T-helper 17 cell (primary cell): ENCODE data around the gene SELENOK. TPM values are rescaled to one million over a fixed set of nuclear protein-coding genes. Genes with fewer than 3 reads are reported as not detected.
A peak's percentile ranks its signal among the peaks of the same experiment; 100 is the strongest.

Experiments used
- ATAC-seq: fragments of 150-1000 bp; cut with Tn5 transposase; 2 replicates; pipeline ENCODE4 v1.10.0; 2021; ENCODE audit warnings: mild to moderate bottlenecking, moderate library complexity
- DNase-seq, 3 donors: peaks; one replicate each; pipeline versions ENCODE4 v3.0.0 to v3.0.0-alpha.2; 2020 to 2021
- H3K9me3 ChIP-seq: one replicate; pipeline ENCODE4 v1.7.0; 2013; ENCODE audit warnings: low read length, mild to moderate bottlenecking; ENCODE audit not compliant: control insufficient read depth, poor library complexity, severe bottlenecking
- H3K27ac Mint-ChIP-seq: one replicate; pipeline ENCODE4 v1.8.0; 2022; ENCODE audit warnings: mild to moderate bottlenecking, moderate library complexity, mixed read lengths
- H3K27me3 Mint-ChIP-seq: one replicate; pipeline ENCODE4 v1.8.0; 2022; ENCODE audit warnings: mixed read lengths
- H3K36me3 Mint-ChIP-seq: one replicate; pipeline ENCODE4 v1.8.0; 2022; ENCODE audit warnings: low read depth, mixed read lengths
- H3K4me1 Mint-ChIP-seq: one replicate; pipeline ENCODE4 v1.8.0; 2022; ENCODE audit warnings: mild to moderate bottlenecking, mixed read lengths
- H3K4me3 Mint-ChIP-seq: one replicate; pipeline ENCODE4 v1.8.0; 2022; ENCODE audit warnings: mild to moderate bottlenecking, moderate library complexity, mixed read lengths
- total RNA-seq, 4 donors: library from RNA in 2 of 4; stranded (reverse) in 2 of 4; gene quantifications; one replicate each; pipeline ENCODE4 v1.2.3 and lab custom pipeline; 2022 to 2026

Gene SELENOK
- total RNA-seq, 2 donors from 2014 or later: 114 to 121 TPM

DNA sequence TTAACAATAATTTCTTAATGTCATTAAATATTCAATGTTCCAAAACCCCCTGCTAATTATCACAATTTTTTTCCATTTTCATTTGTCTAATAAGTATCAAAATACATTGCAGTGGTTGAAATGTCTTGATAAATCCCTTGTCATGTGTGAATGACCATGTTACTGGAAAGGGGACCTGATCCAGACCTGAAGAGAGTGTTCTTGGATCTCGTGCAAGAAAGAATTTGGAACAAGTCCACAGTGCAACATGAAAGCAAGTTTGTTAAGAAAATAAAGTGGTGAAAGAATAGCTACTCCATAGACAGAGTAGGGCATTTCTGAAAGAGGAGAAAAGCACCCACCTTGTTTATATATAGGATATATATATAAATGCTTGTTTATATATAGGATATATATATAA lies 10.4 kb upstream of the SELENOK start:
- Mint-ChIP-seq H3K36me3 (peaks cover 2% of the 10 kb centered on the region), H3K4me1 (no peaks in the 10 kb centered on the region), H3K27ac (no peak overlapping the region), H3K4me3 (no peak overlapping the region), H3K27me3 (peaks cover 45% of the 10 kb centered on the region)
- no peaks in the 10 kb centered on the region for H3K9me3 ChIP-seq
- ATAC-seq: no peak
- no peak for DNase-seq

DNA sequence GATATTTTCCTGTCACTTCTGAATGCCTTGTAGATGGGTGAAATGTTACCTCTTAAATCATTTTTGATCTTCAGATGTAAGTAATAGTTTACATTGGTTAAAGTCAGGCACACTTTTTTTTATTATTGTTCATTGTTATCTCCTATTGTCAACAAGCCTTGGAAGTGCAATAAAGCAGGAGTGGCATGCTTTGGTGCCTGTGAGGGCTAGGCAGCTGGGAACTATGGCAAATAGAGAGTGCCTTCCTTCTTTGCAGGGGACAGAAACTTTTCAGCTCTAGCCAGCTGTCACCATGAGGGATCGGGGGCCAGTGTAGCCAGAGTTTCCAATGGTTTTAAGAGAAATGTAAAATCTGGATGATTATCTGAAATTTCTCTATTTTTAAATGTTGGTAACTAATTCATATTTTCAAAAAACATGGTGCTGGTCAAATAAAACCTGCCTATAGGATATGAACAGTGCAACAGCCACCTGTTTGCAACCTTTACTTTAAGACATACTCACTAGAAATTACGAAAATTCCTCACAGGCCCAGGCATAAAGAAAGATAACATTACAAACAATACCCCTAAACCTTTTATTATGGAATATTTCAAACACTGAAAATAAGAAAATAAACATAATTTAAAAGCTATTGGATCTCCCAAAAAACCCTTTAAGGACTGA lies 9.1 kb upstream of the SELENOK start:
- DNase-seq (no peak), ATAC-seq (no peak)
- no peaks in the 10 kb centered on the region for H3K9me3 ChIP-seq
- Mint-ChIP-seq H3K27me3 (peaks cover 36% of the 10 kb centered on the region), H3K4me1 (no peaks in the 10 kb centered on the region), H3K36me3 (peaks cover 2% of the 10 kb centered on the region), H3K27ac (no peak overlapping the region), H3K4me3 (no peak overlapping the region)

DNA sequence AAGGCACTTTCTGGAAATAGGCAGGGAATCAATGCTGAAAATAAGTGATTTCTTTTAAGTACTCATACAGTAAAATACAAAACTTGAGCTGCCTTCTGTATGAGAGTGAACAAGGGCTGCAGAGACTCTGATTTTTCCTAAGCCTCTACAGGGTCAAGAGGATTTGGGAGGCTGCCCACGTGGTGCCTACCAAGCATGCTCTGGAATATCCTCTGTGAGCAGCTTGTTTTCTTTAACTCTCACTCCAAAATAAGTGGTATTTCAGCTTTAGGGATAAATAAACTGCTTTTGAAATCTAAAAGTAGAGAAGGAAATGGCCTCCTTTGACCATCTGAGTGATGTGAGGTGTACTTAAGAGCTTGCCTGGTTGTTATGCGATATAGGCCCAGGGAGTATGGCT lies 8.1 kb upstream of the SELENOK start:
- H3K9me3 ChIP-seq: no peaks in the 10 kb centered on the region
- Mint-ChIP-seq H3K4me3 (no peak overlapping the region), H3K27ac (no peak overlapping the region), H3K36me3 (no peaks in the 10 kb centered on the region), H3K27me3 (peaks cover 39% of the 10 kb centered on the region), H3K4me1 (no peaks in the 10 kb centered on the region)
- DNase-seq (no peak), ATAC-seq (no peak)

DNA sequence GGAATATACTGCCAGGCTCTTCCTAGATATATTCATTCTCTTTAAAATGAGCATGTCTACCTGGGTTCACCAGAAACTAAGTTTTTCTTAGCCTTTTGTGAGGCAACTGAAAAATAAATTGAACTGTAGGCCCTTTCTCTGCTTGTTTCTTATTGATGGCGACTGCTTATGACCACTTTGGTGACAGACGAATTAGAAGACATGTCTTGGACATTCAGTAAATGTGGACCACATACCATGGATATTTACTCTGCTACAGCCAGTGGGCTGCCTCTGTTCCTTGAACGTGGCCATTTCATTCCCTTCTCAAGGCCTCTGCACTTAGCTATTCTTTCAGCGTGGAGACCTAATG lies 603 bp upstream of the SELENOK start:
- H3K9me3 ChIP-seq: no peaks in the 10 kb centered on the region
- Mint-ChIP-seq H3K4me3 (peak overlapping the region; percentile 96), H3K4me1 (peaks cover 36% of the 10 kb centered on the region), H3K27me3 (peaks cover 16% of the 10 kb centered on the region), H3K27ac (peak overlapping the region; percentile 98), H3K36me3 (peaks cover 6% of the 10 kb centered on the region)
- ATAC-seq (no peak), DNase-seq (no peak)

DNA sequence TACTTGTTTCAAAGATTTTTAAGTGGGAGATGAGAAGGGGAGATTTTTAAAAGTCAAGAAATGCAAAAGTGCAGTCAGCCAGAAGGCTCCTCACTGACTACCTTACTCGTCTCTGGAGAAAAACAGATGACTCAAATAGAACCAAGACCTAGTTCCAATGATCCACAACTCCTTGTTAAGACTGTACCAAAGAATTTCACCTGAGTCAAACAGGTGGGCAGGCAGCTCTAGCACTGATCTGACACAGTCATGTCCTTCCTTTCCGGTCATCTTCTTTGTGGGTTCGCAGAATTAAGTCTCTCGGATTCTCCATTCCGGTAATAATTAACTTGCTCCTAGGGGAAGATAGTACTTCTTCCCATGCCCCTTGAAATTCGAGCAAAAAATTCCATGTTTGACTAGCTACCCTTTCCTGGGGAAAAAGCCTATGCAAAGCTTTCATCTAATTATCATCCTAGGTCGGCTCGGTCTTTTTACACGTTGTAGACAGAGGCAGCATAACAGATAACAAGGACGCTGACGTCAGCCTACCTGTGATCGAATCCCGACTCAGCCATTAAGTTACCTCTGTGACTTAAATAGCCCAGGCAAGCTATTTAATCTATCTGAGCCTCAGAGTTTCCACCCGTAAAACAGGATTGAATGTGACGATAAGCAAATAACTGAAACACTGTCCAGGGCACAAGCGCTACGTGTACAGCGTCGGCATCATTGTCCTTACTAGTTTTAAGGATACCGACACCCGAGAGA lies 758 bp downstream of the SELENOK start:
- peak overlapping the region; percentile 96 for H3K4me3 Mint-ChIP-seq
- H3K27ac Mint-ChIP-seq: peak overlapping the region; percentile 98

DNA sequence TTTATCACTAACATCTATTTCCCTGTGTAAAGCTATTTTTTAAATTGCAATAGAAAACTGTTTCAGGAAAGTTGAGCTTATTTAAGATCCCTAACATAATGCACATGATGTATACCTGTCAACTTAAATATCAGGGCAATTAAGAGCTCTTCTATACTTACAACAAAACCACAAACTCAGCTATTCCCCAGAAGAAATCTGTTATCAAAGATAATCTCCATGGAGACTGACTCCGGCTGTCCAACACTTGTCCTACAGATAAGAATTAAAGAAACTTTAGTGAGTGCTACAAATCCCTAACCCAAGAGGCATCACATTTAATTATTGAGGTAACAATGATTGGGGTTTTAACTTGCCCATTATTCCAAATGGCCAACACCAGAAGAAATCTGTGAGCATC lies 3.4 kb downstream of the SELENOK start:
- no peak for DNase-seq
- ATAC-seq: no peak
- no peak overlapping the region for H3K4me3 Mint-ChIP-seq
- H3K4me1 Mint-ChIP-seq: peaks cover 36% of the 10 kb centered on the region
- H3K27me3 Mint-ChIP-seq: no peaks in the 10 kb centered on the region
- peaks cover 6% of the 10 kb centered on the region for H3K36me3 Mint-ChIP-seq
- H3K27ac Mint-ChIP-seq: peak overlapping the region; percentile 98
- H3K9me3 ChIP-seq: no peaks in the 10 kb centered on the region

More for the DNA sequence above, 758 bp downstream of the SELENOK start:
- Mint-ChIP-seq H3K36me3 (peaks cover 6% of the 10 kb centered on the region), H3K27me3 (peaks cover 10% of the 10 kb centered on the region), H3K4me1 (peaks cover 36% of the 10 kb centered on the region)
- H3K9me3 ChIP-seq: no peaks in the 10 kb centered on the region
- ATAC-seq (peak; percentile 66), DNase-seq (peak in 2 of 3 donors; percentile 34 to 38)

DNA sequence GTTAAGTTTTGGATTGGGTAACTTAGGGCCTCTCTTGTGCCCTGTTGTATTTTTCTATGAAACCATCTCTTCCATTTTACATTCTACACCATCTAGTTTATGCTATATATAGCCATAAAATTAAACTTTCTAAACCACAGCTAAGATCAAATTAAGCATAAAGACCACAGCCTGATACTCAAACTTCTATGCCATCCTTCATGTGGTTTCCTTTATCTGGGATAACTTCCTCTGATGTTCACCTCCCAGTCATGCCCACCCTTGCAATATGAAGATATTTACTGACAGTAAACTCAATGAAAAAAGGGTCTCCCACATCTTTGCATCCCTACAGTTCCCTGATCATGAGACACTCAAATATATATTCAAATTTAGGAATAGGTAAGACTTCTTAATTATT lies 4.2 kb downstream of the SELENOK start:
- peak overlapping the region; percentile 39 for H3K27ac Mint-ChIP-seq

DNA sequence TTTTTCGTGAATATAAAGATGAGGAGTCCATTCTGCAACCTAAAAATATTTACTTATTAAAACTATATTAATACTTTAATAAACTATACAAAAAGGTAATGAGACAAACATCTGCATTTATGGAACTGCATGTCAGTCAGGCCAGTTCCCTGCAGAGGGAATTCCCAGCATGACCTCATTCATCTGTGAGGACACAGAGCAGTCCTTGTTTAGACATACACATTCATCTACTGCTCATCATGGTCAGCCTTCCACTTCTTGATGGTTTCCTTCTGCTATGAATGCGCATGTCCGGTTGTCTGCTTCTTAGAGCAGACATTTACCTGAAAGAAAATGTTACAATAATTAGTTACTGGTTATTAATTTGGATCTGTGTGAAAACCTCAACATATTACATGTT lies 6.4 kb downstream of the SELENOK start:
- ATAC-seq (no peak), DNase-seq (no peak)
- Mint-ChIP-seq H3K4me3 (no peak overlapping the region), H3K27ac (no peak overlapping the region), H3K4me1 (peaks cover 38% of the 10 kb centered on the region), H3K36me3 (peaks cover 5% of the 10 kb centered on the region), H3K27me3 (no peaks in the 10 kb centered on the region)
- no peaks in the 10 kb centered on the region for H3K9me3 ChIP-seq

More for the DNA sequence above, 4.2 kb downstream of the SELENOK start:
- no peaks in the 10 kb centered on the region for H3K9me3 ChIP-seq
- DNase-seq (no peak), ATAC-seq (no peak)
- peaks cover 6% of the 10 kb centered on the region for H3K36me3 Mint-ChIP-seq
- no peak overlapping the region for H3K4me3 Mint-ChIP-seq
- peaks cover 39% of the 10 kb centered on the region for H3K4me1 Mint-ChIP-seq
- no peaks in the 10 kb centered on the region for H3K27me3 Mint-ChIP-seq

DNA sequence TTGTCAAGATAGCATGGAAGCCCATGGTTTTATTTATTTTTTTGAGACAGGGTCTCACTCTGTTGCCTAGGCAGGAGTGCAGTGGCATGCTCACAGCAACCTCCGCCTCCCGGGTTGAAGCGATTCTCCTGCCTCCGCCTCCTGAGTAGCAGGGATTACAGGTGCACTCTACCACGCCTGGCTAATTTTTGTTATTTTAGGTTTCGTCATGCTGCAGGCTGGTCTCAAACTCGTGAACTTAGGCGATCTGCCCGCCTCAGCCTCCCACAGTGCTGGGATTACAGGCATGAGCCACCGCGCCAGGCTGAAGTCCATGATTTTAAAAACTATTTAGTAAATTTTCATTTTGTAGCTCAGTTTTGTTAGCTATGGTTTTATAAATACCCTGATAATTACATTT lies 7.0 kb downstream of the SELENOK start:
- Mint-ChIP-seq H3K36me3 (peaks cover 5% of the 10 kb centered on the region), H3K27ac (no peak overlapping the region), H3K4me1 (peaks cover 35% of the 10 kb centered on the region), H3K27me3 (no peaks in the 10 kb centered on the region), H3K4me3 (no peak overlapping the region)
- ATAC-seq (no peak), DNase-seq (no peak)
- no peaks in the 10 kb centered on the region for H3K9me3 ChIP-seq

DNA sequence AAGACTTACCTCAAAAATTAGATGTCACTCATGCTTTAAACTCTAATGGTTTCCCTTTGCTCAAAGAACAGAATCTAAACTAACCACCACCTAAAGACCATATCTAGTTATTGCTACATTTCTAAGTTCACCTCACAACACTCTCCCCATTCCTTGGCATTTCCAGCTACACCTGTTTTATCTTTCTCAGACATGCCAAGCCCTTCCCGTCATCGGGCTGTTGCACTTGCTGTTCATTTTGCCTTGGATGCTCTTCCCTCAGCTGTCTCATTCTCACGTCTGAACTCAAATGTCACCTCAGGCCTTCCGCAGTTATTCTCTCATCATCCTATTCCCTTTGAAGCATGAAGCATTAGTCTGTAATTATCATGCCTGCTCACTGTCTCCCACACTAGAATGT lies 8.7 kb downstream of the SELENOK start:
- peaks cover 26% of the 10 kb centered on the region for H3K4me1 Mint-ChIP-seq
- H3K27ac Mint-ChIP-seq: peak overlapping the region; percentile 95
- no peak for ATAC-seq

DNA sequence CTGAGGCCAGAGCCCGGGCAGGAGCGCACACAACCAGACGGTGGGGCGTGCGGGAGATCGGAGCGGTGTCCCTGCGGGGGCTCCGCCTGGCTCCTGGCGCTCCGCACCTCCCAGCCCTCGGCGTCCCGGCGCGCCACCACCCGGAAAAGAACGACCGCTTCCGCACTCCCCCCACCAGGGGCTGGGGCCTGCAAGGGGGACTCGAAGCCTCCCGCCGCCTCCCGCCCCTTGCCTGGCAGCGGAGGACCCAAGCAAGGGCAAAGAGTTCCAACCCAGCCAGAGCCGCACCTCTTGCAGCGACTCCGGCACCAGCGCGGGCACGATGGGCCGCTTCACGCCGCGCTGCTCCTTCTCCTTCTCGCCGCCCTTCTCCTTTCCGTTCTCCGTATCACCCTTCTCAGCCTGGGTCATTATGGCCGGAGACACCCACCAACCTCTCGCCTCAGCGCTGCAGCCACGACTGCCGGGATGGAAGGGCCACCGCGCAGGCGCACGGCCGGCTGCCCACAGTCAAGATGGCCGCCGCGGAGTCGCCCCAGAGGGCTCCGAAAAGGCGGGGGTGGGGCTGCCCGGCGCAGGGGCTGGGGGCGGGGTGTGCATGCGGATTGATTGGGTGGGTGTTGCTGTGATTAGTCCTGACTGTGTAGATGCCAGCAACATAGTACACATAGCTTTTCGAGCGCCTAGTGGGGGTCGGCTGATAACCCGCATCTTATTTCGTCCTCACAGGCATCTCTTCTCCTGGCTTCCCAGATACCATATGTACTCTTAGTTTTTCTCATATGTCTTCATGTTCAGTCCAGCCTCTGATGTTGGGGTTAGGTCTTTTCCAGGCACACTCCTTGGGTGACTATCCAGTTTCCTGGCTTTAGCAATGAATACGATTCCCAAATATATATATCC lies 9.7 kb downstream of the SELENOK start, which contains the start of gene ACTR8:
Gene ACTR8 (minus strand): TSS at position 462 of the 903 bp plus-strand sequence. CDS start 51 bp downstream, at position 411.
- Mint-ChIP-seq H3K4me1 (peaks cover 23% of the 10 kb centered on the region), H3K4me3 (peak within 1 kb of the TSS; percentile 100), H3K27ac (peak within 1 kb of the TSS; percentile 95), H3K36me3 (peaks cover 3% of the 10 kb centered on the region), H3K27me3 (no peaks in the 10 kb centered on the region)
- ATAC-seq (peak; percentile 90), DNase-seq (peak; percentile 79 to 86 (median 83))
- H3K9me3 ChIP-seq: no peaks in the 10 kb centered on the region

More for the DNA sequence above, 8.7 kb downstream of the SELENOK start:
- H3K9me3 ChIP-seq: no peaks in the 10 kb centered on the region
- Mint-ChIP-seq H3K36me3 (peaks cover 2% of the 10 kb centered on the region), H3K27me3 (no peaks in the 10 kb centered on the region), H3K4me3 (peak overlapping the region; percentile 100)
- no peak for DNase-seq

DNA sequence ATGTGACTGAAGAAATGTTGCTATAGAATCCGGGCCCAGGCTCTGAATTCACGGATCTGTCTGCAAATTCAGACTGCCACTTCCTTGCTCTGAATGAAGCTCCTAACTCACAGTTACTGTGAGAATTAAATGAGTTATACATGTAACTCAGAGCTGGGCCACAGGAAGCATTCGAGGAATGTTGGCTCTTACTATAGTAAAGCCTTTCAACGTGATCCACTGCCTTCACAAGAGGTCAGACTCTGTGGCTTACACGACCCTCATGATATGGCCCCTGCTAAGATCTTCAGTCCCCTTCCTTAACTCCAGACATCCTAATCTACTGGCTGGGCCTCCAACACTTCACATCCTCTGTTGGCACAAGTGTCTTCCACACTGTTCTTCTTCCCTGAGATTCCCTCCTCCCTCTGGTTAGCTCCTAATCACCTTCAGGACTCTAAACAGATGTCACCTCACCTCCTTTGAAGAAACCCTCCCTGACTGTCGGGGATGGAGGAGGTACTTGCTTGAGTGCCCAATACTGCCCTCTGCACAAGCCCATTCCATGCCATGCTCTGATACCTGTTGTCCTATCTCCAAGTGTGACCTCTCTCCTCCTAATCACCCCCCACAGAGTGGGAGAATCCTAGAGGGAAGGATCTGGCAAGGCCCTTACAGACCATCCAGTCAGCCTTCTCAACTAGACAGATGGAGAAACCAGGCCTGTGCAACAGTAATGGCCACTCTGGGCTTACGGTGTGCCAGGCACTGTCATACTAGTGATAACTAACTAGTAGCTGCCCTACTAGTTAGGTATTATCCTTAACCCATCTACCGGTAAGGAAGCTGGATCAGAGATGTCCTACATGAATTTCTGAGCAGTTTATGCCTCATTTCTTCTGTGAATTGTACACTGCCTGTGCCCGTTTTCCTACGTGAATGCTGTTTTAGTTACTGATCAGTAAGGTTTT lies 11.0 kb downstream of the SELENOK start:
- Mint-ChIP-seq H3K4me3 (peak overlapping the region; percentile 100), H3K27ac (peak overlapping the region; percentile 95), H3K36me3 (peaks cover 8% of the 10 kb centered on the region), H3K4me1 (peaks cover 23% of the 10 kb centered on the region), H3K27me3 (no peaks in the 10 kb centered on the region)
- no peak for DNase-seq
- no peaks in the 10 kb centered on the region for H3K9me3 ChIP-seq
- no peak for ATAC-seq
